ENCODE measurements around the gene ACBD6. TPM values are rescaled to one million over a fixed set of nuclear protein-coding genes. Genes with fewer than 3 reads are reported as not detected.

Gene ACBD6
- total RNA-seq, 1 donor from 2014 or later = 20.5 TPM

GRCh38 chr1:180358649-180359048 lies 143.7 kb downstream of the ACBD6 start:
- ATAC-seq (peak; percentile 38), DNase-seq (peak; percentile 57)
- intact Hi-C loops (cut with micrococcal nuclease) = no loop called here

GRCh38 chr1:180353945-180354344 lies 148.4 kb downstream of the ACBD6 start:
- DNase-seq (no peak), ATAC-seq (no peak)
- intact Hi-C loops (cut with micrococcal nuclease) = no loop called here

- intact Hi-C loops (cut with micrococcal nuclease) = no loop called here
- no peak for ATAC-seq
These were observed 149.8 kb downstream of the ACBD6 start for GRCh38 chr1:180352588-180352987.

GRCh38 chr1:180352021-180352420 lies 150.4 kb downstream of the ACBD6 start:
- intact Hi-C loops (cut with micrococcal nuclease) = no loop called here
- no peak for ATAC-seq
- DNase-seq = no peak

More at GRCh38 chr1:180352588-180352987, 149.8 kb downstream of the ACBD6 start:
- DNase-seq = no peak

GRCh38 chr1:180345148-180345547 lies 157.2 kb downstream of the ACBD6 start:
- no peak for ATAC-seq
- intact Hi-C loops (cut with micrococcal nuclease) = no loop called here
- DNase-seq = no peak

GRCh38 chr1:180343921-180344769 lies 158.2 kb downstream of the ACBD6 start:
- DNase-seq (no peak), ATAC-seq (peak; percentile 63)
- intact Hi-C loops (cut with micrococcal nuclease) = no loop called here

DNA sequence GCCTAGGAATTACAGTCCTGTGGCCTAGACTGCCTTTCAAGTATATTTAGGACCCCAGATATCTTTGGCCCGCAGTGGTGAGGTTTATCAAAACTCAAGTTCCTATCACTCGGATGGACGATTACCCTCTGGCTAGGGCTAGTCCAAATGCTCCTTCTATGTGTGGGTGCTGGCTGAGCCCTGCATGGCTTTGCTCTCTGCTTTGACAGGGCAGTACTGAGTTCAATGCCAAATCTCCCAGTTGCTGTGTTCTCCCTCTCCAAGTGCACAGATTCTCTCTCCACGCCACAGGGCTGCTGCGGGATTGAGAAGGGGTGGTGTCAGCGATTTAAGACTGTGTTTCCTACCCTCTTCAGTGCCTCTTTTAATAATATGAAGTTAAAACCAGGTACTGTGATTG lies 175.3 kb downstream of the ACBD6 start:
- intact Hi-C loops (cut with micrococcal nuclease) = no loop called here
- DNase-seq (no peak), ATAC-seq (peak; percentile 85)

DNA sequence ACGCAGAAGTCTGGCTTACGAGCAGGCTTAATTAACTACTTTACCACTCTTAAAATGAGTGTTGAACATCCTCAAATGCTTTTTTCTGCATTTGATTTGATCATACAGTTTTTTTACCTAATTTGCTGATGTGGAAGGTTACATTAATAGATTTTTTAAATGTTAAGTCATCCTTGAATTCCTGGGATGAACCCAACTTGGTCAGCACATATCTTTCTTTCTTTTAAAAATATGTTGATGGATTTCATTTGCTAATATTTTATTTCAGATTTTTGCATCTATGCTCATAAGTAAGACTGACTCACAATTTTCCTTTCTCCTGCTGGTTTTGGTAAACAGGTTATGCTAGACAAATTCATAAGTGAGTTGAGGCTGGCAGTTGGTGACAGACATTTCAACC lies 189.5 kb downstream of the ACBD6 start:
- ATAC-seq = no peak
- intact Hi-C loops (cut with micrococcal nuclease) = no loop called here

DNA sequence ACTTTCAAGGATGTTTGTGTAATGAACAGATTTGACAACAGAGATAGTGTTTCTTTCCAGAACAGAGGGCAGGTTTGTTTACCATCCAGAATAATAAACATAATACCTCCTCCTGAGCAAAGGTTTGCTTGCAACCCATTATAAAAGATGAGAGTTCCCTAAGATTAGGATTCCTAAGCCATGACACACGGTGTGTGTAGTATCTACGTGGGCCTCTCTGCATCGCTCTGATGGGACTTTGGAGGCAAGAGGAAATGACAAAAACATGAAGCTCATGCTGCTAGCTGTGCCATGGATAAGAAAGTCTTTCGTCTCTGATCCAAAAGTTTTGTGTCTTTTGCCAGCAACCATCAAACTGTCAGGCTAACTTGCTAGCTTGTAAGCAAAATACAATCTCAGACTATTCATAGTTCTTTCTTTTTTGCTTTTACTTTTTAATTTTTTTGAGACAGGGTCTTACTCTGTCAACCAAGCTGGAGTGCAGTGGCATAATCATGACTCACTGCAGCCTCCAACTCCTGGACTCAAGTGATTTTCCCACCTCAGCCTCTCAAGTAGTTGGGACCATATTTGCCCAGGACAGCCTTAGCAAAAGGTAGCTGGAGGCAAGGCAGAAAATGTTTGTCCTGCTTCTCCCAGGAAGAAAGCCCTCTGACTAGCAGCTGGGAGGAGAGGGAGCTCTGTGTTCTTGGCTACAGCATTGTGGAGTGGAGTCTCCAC lies 191.2 kb downstream of the ACBD6 start:
- DNase-seq (no peak), ATAC-seq (no peak)
- intact Hi-C loops (cut with micrococcal nuclease) = no loop called here

More for the DNA sequence above, 189.5 kb downstream of the ACBD6 start:
- DNase-seq = no peak

DNA sequence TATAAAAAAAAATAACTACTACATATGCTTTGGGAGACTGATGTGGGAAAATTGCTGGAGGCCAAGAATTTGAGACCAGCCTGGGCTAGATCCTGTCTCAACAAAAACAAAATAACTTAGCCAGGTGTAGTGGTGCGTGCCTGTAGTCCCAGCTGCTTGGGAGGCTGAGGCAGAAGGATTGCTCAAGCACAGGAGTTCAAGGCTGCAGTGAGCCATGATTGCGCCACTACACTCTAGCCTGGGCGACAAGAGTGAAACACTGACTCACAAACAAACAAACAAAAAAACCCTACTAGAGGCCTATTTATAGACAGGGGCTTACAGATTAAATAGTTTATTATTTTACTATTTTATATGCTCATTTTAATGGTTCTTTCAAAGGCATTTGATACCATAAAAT lies 192.3 kb downstream of the ACBD6 start:
- DNase-seq = no peak
- intact Hi-C loops (cut with micrococcal nuclease) = no loop called here
- no peak for ATAC-seq

DNA sequence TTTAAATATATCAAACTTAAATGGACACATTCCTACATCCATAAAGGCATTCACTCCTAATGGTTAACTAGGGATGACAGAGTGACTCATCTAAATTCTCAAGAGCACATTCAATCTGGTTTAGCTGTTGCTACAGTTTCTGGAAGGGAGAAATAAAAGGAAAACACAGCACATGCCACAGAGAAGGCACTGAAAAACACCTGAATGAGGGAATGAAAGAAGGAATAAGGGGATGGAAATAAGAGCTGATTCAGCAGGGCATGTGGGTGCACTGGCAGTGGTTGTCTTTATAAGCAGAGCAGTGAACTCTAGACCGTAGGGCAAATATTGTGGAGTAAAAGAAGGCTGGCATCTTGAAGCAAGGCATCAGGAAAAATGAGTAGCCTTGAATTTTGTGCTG lies 193.0 kb downstream of the ACBD6 start:
- DNase-seq (no peak), ATAC-seq (no peak)
- intact Hi-C loops (cut with micrococcal nuclease) = no loop called here

DNA sequence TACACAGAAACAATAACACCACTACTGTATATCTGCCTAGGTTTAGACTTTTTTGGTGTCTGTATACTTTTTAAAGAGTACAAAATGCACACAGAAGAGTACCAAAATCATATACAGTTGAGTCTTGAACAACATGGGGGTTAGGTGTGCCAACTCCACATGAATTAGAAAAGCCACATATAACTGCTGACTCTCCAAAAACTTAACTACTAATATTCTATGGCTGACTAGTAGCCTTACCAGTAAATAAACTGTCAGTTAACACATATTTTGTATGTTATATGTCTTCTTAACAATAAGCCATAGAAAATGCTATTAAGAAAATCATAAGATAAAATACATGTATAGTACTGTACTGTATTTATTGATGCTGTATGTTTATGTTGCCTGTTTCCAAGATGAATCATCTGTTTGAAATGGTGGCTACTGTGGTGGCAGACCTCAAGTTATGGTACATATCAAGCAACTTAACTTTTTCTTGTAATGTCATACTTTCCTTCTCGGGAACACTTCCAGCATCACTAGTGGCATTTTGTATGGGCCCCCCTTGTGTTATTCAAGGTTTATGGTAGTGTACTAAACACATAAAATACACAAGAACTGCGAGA lies 201.1 kb downstream of the ACBD6 start:
- ATAC-seq (no peak), DNase-seq (no peak)
- intact Hi-C loops (cut with micrococcal nuclease) = no loop called here

- DNase-seq = no peak
These were observed 202.7 kb downstream of the ACBD6 start for GRCh38 chr1:180299479-180300221.

DNA sequence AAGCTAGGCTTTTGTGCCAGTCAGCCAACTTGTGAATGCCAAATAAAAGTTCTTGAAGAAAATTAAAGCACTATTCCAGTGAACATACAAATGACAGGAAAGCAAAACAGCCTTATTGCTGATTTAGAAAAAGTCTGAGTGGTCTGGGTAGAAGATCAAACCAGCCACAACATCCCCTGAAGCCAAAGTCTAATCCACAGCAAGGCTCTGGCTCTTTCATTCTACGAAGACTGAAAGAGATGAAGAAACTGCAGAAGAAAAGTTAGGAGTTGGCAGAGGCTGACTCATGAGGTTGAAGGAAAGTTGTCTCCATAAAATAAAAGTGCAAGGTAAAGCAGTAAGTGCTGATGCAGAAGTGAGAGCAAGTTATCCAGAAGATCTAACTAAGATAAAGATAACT lies 206.4 kb downstream of the ACBD6 start:
- no peak for DNase-seq
- intact Hi-C loops (cut with micrococcal nuclease) = no loop called here
- ATAC-seq = no peak

More at GRCh38 chr1:180299479-180300221, 202.7 kb downstream of the ACBD6 start:
- intact Hi-C loops (cut with micrococcal nuclease) = no loop called here
- no peak for ATAC-seq

GRCh38 chr1:180294711-180295110 lies 207.7 kb downstream of the ACBD6 start:
- intact Hi-C loops (cut with micrococcal nuclease) = no loop called here
- ATAC-seq = no peak
- no peak for DNase-seq

DNA sequence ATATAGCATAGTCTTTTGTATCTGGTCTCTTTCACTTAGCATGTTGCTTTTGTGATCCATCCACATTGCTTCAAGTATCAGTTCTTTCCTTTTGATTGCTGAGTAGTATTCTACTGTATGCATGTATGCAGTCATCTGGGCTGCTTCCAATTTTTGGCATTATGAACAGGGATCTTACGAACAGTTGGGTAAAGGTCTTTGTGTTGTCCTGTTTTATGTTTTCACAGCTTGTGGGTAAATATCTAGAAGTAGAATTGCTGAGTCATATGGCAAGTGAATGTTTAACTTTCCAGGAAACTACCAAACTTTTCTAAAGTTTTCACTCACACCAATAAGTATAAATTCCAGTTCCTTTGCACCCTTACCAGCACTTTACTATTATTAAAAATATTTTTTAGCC lies 211.4 kb downstream of the ACBD6 start:
- intact Hi-C loops (cut with micrococcal nuclease) = no loop called here
- no peak for ATAC-seq
- DNase-seq = no peak

DNA sequence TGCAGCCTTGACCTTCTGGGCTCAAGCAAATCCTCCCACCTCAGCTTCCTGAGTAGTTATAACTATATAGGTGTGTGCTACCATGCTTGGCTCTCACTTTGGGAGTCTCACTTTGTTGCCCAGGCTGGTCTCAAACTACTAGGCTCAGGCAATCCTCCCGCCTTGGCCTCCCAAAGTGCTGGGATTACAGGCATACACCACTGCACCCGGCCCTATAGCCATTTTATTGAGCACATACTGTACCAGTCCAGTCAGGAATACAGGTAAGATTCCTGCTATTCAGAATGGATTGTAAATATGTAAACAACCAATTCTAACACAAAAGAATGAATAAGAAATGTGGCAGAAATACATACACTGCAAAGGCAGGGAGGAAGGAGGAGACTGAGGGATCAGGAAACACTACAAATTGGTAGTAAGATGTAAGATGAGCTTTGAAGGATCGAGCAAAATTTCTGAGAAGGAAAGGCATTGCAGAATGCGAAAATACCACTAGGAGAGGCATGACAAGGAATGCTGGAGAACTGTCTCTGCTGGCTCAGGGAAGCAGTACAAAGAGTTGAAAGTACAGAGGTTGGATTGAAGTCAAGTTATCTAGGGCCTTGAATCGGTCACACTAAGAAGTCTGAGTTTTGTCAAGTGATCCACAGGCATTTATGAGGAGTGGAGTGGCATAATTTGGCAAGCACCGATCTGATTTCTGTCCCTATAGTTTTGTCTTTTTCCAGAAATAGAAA lies 211.9 kb downstream of the ACBD6 start:
- no peak for DNase-seq
- ATAC-seq = no peak
- intact Hi-C loops (cut with micrococcal nuclease) = no loop called here

GRCh38 chr1:180288940-180289339 lies 213.4 kb downstream of the ACBD6 start:
- intact Hi-C loops (cut with micrococcal nuclease) = loop anchor here (10.0 kb wide), 1 partner anchor 146 kb away; no protein-coding TSS in a partner anchor
- DNase-seq = no peak
- no peak for ATAC-seq
